ENCODE results near the gene BBS4. TPM values are rescaled to one million over a fixed set of nuclear protein-coding genes. Genes with fewer than 3 reads are reported as not detected.

The BBS4 gene
- total RNA-seq, 1 donor from 2014 or later: 36.1 TPM

DNA sequence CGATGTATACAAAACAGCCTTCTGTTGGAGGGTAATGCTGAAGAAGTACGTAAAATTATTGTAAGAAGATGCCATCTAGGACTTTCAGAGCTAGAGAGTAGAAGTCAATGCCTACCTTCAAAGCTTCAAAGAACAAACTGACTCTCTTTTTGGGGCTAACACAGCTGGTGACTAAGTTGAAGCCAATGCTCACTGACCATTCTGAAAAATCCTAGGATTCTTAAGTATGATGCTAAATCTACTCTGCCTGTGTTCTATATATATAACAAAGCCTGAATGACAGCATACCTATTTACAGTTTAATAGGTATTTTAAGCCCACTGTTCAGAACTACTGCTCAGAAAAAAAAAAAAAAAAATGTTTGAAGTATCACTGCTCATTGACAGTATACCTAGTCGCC is 78.6 kb downstream of the BBS4 start:
- DNase-seq: no peak

DNA sequence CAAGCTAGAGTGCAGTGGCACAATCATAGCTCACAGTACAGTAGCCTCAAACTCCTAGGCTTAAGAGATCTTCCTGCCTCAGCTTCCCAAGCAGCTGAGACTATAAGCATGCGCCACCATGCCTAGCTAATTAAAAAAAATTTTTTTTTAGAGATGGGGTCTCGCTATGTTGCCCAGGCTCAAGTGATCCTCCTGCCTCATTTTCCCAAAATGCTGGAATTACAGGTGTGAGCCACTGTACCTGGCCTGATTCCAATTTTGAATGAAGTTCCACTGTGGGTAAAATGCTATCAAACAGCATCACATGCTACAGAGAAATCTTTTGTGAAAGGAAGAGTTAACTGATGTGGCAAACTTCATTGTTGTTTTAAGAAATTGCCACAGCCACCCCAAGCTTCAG is 80.0 kb downstream of the BBS4 start:
- no peak for DNase-seq

DNA sequence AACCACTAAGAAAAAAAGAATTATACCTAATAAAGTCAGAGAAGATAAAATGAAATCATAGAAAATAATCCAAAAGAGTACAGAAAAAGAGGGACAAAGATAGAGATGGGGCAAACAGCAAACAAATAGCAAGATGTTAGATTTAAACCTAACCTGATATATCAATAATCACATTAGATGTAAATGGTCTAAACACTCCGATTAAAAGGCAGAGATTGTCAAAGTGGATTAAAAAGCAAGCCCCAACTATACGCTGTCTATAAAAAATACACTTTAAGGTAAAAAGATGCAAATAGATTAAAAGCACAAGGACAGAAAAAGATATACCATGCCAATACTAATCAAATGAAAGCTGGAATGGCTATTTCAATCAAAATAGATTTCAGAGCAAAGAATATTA is 80.8 kb downstream of the BBS4 start:
- DNase-seq: no peak

DNA sequence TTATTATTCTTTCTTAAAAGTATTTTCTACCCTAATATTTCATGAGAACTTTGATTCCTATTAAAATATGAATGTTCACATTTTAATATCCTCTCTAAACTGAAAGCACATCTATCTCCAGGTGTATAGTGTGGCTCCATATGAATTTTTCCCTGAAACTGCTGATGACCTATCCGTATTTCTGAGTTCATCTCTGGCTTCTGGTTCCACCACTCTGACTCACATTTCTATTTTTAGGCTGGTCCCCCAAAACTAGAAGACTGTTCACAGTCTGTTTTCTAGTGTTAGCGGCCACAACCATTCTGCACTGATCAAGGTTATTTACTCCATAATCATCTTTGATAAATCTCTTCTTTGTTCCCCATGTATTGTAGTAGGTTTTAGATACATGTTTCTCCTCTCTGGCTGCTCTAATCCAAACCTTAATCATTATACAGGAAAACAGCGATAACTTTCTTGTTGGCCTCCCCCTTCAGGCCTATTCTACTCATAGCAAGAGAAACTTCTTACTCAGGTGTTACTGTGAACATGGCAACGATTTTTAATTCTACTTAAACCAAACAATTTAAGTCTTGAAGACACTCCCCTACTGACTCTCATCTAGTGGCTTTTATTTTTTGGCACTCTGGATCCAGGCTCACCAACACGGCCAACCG is 84.8 kb downstream of the BBS4 start:
- no peak for DNase-seq

DNA sequence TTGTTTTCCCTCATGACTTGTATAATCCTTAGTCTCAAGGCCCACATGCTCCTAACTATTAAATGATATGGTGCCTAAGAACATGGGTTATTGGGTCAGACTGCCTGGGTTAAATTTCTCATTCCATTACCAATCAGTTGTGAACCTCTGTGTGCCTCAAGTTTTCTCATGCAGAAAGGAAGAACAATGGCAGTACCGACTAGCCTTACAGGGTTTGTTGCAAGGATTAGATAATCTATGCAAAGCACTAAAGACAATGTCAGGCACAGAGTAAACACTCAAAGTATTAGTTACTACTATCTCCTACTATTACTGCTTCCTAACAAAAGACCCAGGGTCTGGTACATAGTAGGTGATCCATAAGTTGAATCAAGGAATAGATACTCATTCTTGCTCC is 85.3 kb downstream of the BBS4 start:
- no peak for DNase-seq

DNA sequence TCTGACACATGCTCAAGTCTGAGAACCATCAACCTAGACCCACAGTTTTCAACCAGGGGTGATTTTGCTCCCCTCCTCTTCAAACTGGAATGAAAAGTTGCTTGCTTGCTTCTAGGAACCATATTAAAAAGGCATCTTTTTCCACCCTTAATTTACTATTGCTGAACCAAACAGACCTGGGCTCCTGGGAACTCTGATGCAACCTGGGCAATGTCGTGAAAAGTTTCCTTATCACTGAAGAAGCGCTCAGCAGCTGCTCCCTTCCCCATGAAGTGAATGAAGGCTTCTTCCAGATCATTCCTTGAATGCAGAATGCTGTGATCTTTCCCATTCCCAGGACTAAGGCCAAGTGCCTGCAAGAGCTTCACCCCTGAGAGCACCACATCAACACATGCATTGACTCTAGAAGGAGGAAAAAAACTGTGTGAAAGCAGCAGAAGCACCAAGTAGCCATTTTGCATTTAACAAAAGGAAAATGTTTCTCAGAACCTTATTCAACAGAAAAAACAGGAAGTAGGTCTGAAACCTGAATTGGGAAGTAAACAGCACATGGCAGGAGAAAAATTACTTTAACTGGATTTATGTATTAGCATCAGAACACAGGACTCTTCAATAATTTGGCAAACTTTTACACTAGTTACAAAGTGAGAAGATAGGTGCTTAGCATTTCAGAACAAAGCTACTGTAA is 88.8 kb downstream of the BBS4 start:
- no peak for DNase-seq

DNA sequence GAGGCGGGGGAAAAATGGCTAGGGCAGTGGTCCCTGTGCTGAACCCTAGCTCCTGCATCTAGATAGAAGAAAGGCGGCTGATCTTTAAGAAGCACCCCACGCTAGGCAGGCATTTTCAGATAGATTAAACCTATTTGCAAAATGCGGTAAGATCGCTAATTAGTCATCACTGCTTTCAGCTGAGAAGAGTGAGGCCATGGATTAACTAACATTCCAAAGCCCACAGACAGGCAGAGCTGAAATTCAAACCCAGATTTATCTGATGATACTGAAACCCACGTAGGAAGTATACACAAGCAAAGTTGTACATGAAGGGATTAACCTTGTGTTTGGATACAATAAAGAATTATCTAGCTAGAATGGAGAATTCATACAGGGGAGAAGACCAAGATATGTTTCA is 92.8 kb downstream of the BBS4 start:
- no peak for DNase-seq

DNA sequence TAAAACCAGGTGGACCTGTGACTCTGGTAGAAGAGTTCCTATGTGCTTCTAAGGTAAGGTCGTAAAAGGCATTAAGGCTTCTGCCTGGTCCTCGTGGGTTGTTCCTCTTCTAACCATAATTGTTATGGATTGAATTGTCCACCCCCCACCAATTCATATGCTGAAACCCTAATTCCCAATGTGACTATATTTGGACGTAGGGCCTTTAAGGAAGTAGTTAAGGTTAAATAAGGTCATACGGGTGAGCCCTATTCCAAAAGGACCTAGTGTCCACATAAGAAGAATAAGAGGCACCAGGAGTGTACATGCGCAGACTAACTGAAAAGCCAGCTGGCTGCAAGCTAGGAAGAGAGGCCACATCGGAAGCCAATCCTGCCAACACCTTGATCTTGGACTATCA is 95.6 kb downstream of the BBS4 start:
- no peak for DNase-seq

DNA sequence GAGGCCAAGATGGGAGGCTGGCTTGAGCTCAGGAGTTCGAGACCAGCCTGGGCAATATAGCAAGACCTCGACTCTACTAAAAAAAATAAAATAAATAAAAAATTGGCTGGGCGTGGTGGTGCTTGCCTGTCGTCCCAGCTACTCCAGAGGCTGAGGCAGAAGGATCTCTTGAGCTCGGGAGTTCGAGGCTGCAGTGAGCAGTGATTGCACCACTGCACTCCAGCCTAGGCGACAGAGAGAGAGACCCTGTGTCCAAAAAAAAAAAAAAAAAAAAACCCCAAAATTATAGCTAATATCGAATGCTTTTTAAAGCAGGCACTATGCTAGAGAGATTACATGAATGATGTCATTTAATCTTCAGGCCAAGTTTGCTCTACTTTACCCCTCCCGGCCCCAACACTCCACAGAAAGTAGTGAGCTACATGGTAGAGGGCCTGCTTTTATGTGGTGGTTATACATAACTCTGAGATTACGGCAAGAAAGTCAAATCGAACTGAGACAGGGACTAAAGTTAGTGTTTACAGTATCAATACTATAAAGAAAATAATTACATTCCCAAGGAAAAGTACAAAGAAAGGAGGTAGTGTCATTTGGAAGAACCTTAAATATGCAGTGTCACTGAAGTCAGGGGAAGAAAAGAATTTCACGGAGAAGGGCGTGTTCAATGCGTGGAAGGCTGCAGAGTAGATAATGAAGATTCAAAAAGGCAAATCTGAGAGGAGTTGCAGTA is 96.4 kb downstream of the BBS4 start:
- no peak for DNase-seq

DNA sequence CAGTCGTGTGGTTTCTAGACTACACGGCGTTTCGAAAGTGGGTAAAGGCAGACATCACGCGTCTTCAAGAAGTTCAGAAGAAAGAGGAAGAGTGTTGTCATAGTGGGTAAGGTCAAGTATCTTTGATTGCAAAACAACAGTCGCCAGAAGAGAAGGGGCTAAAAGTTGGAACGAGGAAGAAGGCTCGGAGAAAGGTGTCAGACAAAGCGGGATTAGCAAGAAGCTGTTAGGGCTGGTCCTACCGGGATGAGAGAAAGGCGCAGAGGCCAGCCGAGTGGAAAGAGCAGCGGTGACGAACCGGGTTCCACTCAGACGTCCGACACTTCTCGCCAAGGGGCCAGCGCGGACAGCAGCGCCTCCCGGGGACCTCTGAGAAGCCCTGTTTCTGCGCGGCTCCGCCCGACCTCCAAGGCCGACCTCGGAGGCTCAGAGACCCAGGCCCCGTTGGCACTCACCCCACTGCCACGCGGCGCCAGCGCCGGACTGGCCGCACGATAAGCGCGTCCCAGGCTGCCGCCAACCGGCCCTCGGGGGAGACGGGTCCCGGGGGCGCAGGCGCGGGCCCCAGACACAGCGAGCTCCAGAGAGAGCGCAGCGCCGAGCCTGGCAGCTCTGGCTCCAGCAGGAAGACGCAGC is 97.1 kb downstream of the BBS4 start:
- DNase-seq: no peak

DNA sequence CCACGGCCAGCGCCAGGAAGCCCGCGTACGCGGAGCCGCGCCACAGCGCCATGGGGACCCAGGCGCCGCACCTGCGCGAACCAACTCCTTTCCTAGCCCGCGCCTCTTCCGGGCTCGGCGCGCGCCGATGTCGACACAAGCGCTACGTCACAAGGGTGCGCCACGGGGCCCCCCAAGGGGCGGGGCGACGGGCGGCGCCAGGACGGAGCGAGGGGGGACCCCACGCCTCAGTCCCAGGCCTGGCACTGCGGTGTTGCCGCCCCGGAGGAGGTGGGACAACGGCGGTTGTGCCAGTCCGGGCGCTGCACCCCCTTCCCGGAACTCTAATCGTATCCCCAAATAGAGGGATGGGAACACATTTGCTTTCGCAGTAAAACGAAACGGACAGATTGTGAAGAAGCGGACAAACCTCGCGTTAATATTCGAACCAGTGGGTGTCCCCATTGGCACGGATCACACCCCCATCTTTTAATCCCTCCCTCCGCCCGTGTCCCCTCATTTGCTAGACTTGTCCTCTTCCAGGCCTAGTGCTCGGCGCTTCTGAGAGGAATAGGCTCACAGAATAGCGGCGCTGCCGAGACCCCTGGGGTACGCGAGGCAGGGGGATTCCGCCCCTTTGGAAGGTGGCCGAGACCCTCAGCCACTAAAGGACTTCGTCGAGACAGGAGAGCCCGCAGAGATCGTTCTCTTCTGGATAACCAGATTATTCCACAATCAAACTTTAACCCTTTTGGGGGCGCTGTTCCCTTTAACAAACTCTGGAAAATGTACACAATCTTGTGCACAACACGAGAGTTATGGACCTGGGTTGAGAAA is 97.8 kb downstream of the BBS4 start, which contains the start of gene ADPGK:
ADPGK (minus strand) TSS at position 119 of the 816 bp plus-strand sequence; CDS start at position 52, 67 bp downstream.
- DNase-seq: peak; percentile 97

DNA sequence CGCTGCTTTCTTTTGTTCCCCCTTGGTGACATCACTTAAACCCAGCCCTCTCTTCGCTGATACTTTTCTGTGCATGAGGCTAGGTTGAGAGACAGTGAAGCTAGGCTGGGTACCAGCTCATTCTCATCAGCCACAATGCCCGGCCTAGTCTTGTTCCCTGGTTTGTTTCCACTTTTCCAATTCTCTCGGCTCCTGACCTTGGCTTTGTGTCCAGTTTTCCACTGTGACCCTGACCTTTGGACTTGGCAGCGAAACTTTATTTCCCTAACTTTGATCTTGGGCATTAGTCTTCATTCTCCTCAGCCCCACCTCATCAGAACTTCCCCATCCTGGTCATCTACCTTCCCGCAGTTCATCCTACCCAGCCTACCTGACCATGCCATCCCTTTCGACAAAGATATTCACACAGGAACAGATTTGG is 98.5 kb downstream of the BBS4 start:
- DNase-seq: no peak

DNA sequence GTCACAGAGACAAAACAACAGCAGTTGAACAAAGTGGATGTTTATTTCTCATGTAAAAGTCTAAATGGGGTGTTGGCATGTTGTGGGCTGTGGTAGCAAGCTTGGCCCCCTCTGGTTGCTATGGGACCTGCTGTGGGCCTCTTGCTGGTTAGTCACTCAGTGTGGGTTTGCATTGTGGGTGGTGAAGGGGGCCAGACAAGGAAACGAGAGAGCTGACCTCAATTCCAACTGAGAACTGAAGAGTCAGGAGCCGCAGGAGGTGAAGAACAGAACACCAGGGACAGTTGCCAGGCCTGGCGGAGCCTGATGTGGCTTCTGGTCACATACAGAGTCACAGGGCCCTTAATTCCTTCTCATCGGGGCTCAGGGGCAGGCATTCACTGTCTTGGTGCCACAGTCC is 99.4 kb downstream of the BBS4 start:
- DNase-seq: peak; percentile 19

DNA sequence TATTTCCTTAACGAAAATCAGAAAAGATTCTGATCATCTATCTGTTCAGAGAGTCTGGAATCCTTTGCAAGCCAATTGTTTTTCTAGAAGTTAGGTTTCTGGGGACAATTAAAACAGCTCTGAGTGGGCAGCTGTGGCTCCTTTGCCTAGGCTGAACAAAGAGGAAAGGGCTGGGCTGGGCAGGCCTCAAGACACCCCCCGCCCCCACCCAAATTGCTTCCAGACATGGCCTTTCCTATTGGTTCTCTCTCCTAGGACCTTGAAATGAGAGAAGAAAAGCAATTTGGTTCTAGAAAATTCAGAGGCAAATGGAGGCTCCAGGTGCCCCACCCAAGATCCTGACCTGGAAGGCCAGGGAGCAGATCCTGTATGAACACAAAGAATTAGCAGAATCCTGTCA is 99.8 kb downstream of the BBS4 start:
- no peak for DNase-seq

DNA sequence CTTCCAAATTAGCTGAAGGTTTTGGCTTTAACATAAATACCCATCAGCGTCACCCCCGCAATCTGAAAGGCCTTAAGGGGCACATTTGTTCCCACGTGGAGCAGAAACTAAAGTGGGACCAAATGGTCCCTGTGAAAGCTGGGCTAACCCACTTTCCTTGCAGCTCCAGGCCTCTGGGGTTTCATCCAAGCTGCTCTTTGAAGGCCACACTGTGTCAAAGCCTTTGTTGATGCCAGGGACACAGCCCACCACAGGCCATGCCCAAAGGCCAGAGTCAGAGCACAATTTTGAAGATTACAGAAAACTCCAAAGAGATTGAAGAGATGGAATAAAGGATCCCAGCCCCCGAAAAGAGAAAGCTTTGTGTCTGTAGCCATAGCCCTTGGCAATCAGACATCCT is 100.2 kb downstream of the BBS4 start:
- DNase-seq: no peak

DNA sequence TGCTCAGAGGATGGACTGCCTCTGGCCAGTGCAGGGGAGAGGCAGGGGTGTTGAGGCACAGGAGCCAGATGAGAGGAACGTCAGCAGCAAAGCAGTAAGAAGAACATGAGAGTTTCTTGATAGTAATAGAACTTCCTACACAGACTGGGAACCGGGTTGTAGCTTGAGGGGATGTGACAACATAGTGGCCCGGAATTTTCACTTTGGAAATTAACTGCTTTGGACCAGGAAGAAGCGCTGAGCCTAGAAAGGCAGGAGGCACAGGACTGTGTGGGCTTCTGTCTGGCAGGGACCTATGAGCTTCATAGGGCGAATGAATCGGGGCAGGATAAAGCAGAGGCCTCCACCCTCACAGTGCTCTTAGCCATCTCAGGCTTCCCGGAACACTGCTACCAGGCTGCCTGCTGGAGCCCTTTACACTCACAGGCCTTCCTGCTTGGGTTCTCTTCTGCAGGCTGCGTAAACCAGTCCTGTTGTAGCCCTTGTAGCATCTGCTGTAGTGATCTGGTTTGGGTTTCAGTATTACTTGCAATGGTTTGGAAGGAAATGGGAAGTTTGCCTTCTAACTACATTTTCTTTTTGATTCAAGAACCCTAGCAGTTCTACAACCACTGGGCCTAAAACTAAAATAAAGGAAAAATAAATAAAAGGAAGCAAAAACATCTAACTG is 100.8 kb downstream of the BBS4 start:
- no peak for DNase-seq

DNA sequence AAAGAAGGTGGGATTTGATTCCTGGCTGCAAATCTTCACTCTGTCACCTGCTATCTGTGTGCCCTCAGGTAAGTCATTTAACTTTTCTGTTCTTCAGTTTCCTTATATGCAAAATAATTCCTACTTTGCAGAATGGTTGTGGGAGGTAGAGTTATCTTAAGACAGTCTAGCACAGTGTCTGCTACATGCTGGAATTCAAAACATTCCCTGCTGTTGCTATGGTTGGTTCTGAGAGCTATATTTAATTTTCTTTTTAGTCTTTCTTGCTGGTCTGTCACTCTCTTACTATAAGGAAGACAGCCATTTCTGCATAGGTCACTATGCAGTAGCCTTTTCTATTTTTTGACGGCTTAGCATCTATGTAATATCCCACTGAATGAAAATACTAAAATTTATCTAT is 101.5 kb downstream of the BBS4 start:
- DNase-seq: no peak
